Measurements from ENCODE around the gene MYBBP1A. TPM values are rescaled to one million over a fixed set of nuclear protein-coding genes. Genes with fewer than 3 reads are reported as not detected.
A peak's percentile ranks its signal among the peaks of the same experiment; 100 is the strongest.

MYBBP1A gene
- total RNA-seq, 4 donors from 2014 or later = 25.4 to 148 (median 81.5) TPM

- Histone ChIP-seq H3K9me3 (no peaks in the 10 kb centered on the region), H3K27me3 (no peaks in the 10 kb centered on the region), H3K4me3 (no peak overlapping the region), H3K27ac (peak overlapping the region in 2 of 4 donors; percentile 84 to 87), H3K36me3 (no peaks in the 10 kb centered on the region), H3K4me1 (peaks cover 12 to 53% (median 49%) of the 10 kb centered on the region in 4 donors)
- no peak for DNase-seq
- in situ Hi-C loops (cut with MboI; ENCODE audit: low pct_ligation_motif_present in 1 of 4, low pct_unique_long_range_greater_than_20kb in 1 of 4, low sequenced_read_pairs in 3 of 4) = no loop called here
- intact Hi-C loops (cut with DNase I; ENCODE audit: low total_unique reads) = no loop called here
- TF ChIP-seq POLR2AphosphoS5 (IDR thresholded peaks at IDR 0.05) = no peak
- no peak for TF ChIP-seq CTCF (IDR thresholded peaks at IDR 0.05)
- no peak for TF ChIP-seq POLR2A (IDR thresholded peaks at IDR 0.05)
- no peak for TF ChIP-seq EP300 (IDR thresholded peaks at IDR 0.05; ENCODE audit: low read depth)
- WGBS, 2 donors (ENCODE audit: low coverage in 1 of 2) = 91% methylated on average over 9 of the region's 24 CpGs; no CpG with 5 or more reads in 1 of the 2 donors
Measured at GRCh38 chr17:4558347-4558971, 3.3 kb upstream of the MYBBP1A start.

GRCh38 chr17:4557626-4558346 lies 2.6 kb upstream of the MYBBP1A start:
- in situ Hi-C loops (cut with MboI; ENCODE audit: low pct_ligation_motif_present in 1 of 4, low pct_unique_long_range_greater_than_20kb in 1 of 4, low sequenced_read_pairs in 3 of 4) = no loop called here
- intact Hi-C loops (cut with DNase I; ENCODE audit: low total_unique reads) = no loop called here
- peaks cover 7 to 48% (median 46%) of the 10 kb centered on the region in 4 donors for H3K4me1 ChIP-seq
- no peak overlapping the region for H3K4me3 ChIP-seq
- H3K9me3 ChIP-seq = no peaks in the 10 kb centered on the region
- no peak overlapping the region for H3K27ac ChIP-seq
- TF ChIP-seq POLR2A (IDR thresholded peaks at IDR 0.05) = no peak
- H3K27me3 ChIP-seq = no peaks in the 10 kb centered on the region
- H3K36me3 ChIP-seq = no peaks in the 10 kb centered on the region
- no peak for DNase-seq
- 80 to 92% methylated on average over 1 to 6 of the region's 6 CpGs for WGBS, 2 donors (ENCODE audit: low coverage in 1 of 2)

- intact Hi-C loops (cut with DNase I; ENCODE audit: low total_unique reads) (no loop called here), in situ Hi-C loops (cut with MboI; ENCODE audit: low pct_ligation_motif_present in 1 of 4, low pct_unique_long_range_greater_than_20kb in 1 of 4, low sequenced_read_pairs in 3 of 4) (no loop called here)
- Histone ChIP-seq H3K27ac (no peak overlapping the region), H3K4me1 (peaks cover 4 to 41% (median 40%) of the 10 kb centered on the region in 4 donors), H3K9me3 (no peaks in the 10 kb centered on the region), H3K36me3 (peaks cover 0 to 4% (median under 1%) of the 10 kb centered on the region in 4 donors), H3K4me3 (no peak overlapping the region), H3K27me3 (no peaks in the 10 kb centered on the region)
- TF ChIP-seq POLR2A (IDR thresholded peaks at IDR 0.05) = no peak
- TF ChIP-seq EP300 (IDR thresholded peaks at IDR 0.05; ENCODE audit: low read depth) = no peak
- no peak for TF ChIP-seq POLR2AphosphoS5 (IDR thresholded peaks at IDR 0.05)
- TF ChIP-seq CTCF (IDR thresholded peaks at IDR 0.05) = no peak
- DNase-seq = no peak
- WGBS, 2 donors (ENCODE audit: low coverage in 1 of 2) = 80 to 83% methylated on average over 4 of the region's 4 CpGs
Measured at GRCh38 chr17:4556996-4557395, 1.8 kb upstream of the MYBBP1A start.

- WGBS, 2 donors (ENCODE audit: low coverage in 1 of 2) = 63 to 68% methylated on average over 15 to 17 of the region's 17 CpGs
- Histone ChIP-seq H3K36me3 (peaks cover 0 to 11% (median 3%) of the 10 kb centered on the region in 4 donors), H3K27me3 (no peaks in the 10 kb centered on the region), H3K9me3 (no peaks in the 10 kb centered on the region), H3K27ac (peak overlapping the region; percentile 82 to 90 (median 87)), H3K4me1 (peaks cover 4 to 36% (median 32%) of the 10 kb centered on the region in 4 donors), H3K4me3 (peak overlapping the region; percentile 31 to 75 (median 60))
- no peak for DNase-seq
- TF ChIP-seq POLR2A (IDR thresholded peaks at IDR 0.05) (no peak), CTCF (IDR thresholded peaks at IDR 0.05) (no peak), EP300 (IDR thresholded peaks at IDR 0.05; ENCODE audit: low read depth) (no peak), POLR2AphosphoS5 (IDR thresholded peaks at IDR 0.05) (no peak)
- intact Hi-C loops (cut with DNase I; ENCODE audit: low total_unique reads) = no loop called here
- in situ Hi-C loops (cut with MboI; ENCODE audit: low pct_ligation_motif_present in 1 of 4, low pct_unique_long_range_greater_than_20kb in 1 of 4, low sequenced_read_pairs in 3 of 4) = no loop called here
Measured at GRCh38 chr17:4555873-4556759, 932 bp upstream of the MYBBP1A start.
